HepG2 (cell line): ENCODE data around the gene MOG. TPM values are rescaled to one million over a fixed set of nuclear protein-coding genes. Genes with fewer than 3 reads are reported as not detected.

Experiments
- HIC2 ChIP-seq: sonication (generic); formaldehyde crosslinking; IDR thresholded peaks from 2 replicates; pipeline ENCODE4 v1.9.0; 2022; ENCODE audit warnings: low read depth, missing genetic modification reagents
- HOXA9 ChIP-seq: sonication (generic); formaldehyde crosslinking; IDR thresholded peaks from 2 replicates; pipeline ENCODE4 v1.8.1; 2022; ENCODE audit warnings: missing genetic modification reagents, mild to moderate bottlenecking, moderate library complexity, borderline replicate concordance
- JARID2 ChIP-seq: sonication (generic); formaldehyde crosslinking; IDR thresholded peaks from 2 replicates; pipeline ENCODE4 v1.8.1; 2023; ENCODE audit warnings: missing genetic modification reagents, inconsistent platforms; ENCODE audit not compliant: insufficient replicate concordance
- JUN ChIP-seq: sonication (generic); formaldehyde crosslinking; IDR thresholded peaks from 2 replicates; pipeline ENCODE4 v1.4.0; 2020; ENCODE audit warnings: mild to moderate bottlenecking, missing genetic modification reagents
- MAX ChIP-seq: IDR thresholded peaks from 2 replicates; pipeline ENCODE4 v1.6.1; 2012; ENCODE audit warnings: inconsistent platforms
- MTF1 ChIP-seq: sonication (generic); formaldehyde crosslinking; IDR thresholded peaks from 2 replicates; pipeline ENCODE4 v1.5.0; 2020; ENCODE audit warnings: missing genetic modification reagents
- MXI1 ChIP-seq: IDR thresholded peaks from 3 replicates; pipeline ENCODE4 v1.6.1; 2012; ENCODE audit warnings: low read depth, low read length, inconsistent platforms, borderline replicate concordance
- NFIC ChIP-seq: IDR thresholded peaks from 2 replicates; pipeline ENCODE4 v1.6.1; 2012; ENCODE audit warnings: mild to moderate bottlenecking, low read length, inconsistent platforms
- PBX2 ChIP-seq: IDR thresholded peaks from 2 replicates; pipeline ENCODE4 v1.6.1; 2016; ENCODE audit warnings: control low read depth
- SIX4 ChIP-seq: sonication (generic); formaldehyde crosslinking; IDR thresholded peaks from 2 replicates; pipeline ENCODE4 v1.4.0; 2020; ENCODE audit warnings: missing genetic modification reagents
- SKI ChIP-seq: fragments of 450-650 bp; IDR thresholded peaks from one replicate; pipeline ENCODE4 v1.6.1; 2018; ENCODE audit warnings: mild to moderate bottlenecking; ENCODE audit not compliant: partially characterized antibody
- SMAD1 ChIP-seq: sonication (generic); formaldehyde crosslinking; IDR thresholded peaks from 2 replicates; pipeline ENCODE4 v1.4.0; 2020; ENCODE audit warnings: missing genetic modification reagents, low read depth, mild to moderate bottlenecking, borderline replicate concordance
- STAT5B ChIP-seq: sonication (generic); formaldehyde crosslinking; IDR thresholded peaks from 2 replicates; pipeline ENCODE4 v1.4.0; 2020; ENCODE audit warnings: missing genetic modification reagents
- TCF7L2 ChIP-seq: IDR thresholded peaks from 2 replicates; pipeline ENCODE4 v1.6.1; 2011; ENCODE audit warnings: mild to moderate bottlenecking, low read depth, low read length, moderate library complexity
- ZBTB10 ChIP-seq: sonication (generic); formaldehyde crosslinking; IDR thresholded peaks from 2 replicates; pipeline ENCODE4 v1.4.0; 2020; ENCODE audit warnings: missing genetic modification reagents, borderline replicate concordance
- ZBTB25 ChIP-seq: IDR thresholded peaks from 2 replicates; pipeline ENCODE4 v1.6.1; 2018; ENCODE audit warnings: missing genetic modification reagents
- ZKSCAN8 ChIP-seq: IDR thresholded peaks from 2 replicates; pipeline ENCODE4 v1.6.1; 2016; ENCODE audit warnings: borderline replicate concordance, missing genetic modification reagents, missing compliant biosample characterization
- ZNF619 ChIP-seq: sonication (generic); formaldehyde crosslinking; IDR thresholded peaks from 2 replicates; pipeline ENCODE4 v1.4.0; 2020; ENCODE audit warnings: mild to moderate bottlenecking, missing genetic modification reagents
- ZNF710 ChIP-seq: sonication (generic); formaldehyde crosslinking; IDR thresholded peaks from 2 replicates; pipeline ENCODE4 v1.5.0; 2020; ENCODE audit warnings: mild to moderate bottlenecking, missing genetic modification reagents, borderline replicate concordance
- polyA plus RNA-seq, 8 experiments: library from polyadenylated mRNA; depleted of rRNA in 3 of 8; stranded (reverse) in 7 of 8; unstranded in 1 of 8; fragments of >200 nt; fragmentation: Illumina TruSeq in 4 of 8; extraction: Trizol in 4 of 8; gene quantifications; 2 replicates each; pipeline versions ENCODE4 v1.2.1 to v1.2.3, GENCODE V29; 2011 to 2016; ENCODE audit warnings: low read depth in 4 of 8, missing spikeins in 1 of 8, mixed read lengths in 1 of 8; ENCODE audit not compliant: insufficient read depth in 1 of 8
- total RNA-seq, 5 experiments: library from RNA; depleted of rRNA; stranded (reverse); fragments of >200 nt; fragmentation: Illumina TruSeq; extraction: Trizol; gene quantifications; 2 replicates each; pipeline ENCODE4 v1.2.3, GENCODE V29; 2016; ENCODE audit warnings: low read depth in 1 of 5

MOG gene
- total and polyA plus RNA-seq, 2 of the 13 experiments (the other 11 are each of a cell fraction or from before 2014, with no cell fraction given), result not detected

- TF ChIP-seq HIC2 (CRISPR knock-in tag) (no peak), MAX (no peak; the same call in 1 of the 2 replicates), PBX2 (CRISPR knock-in tag) (no peak), ZBTB10 (peak; percentile 59; the same call in 1 of the 2 replicates), ZBTB25 (CRISPR knock-in tag) (no peak), SMAD1 (no peak), ZNF710 (CRISPR knock-in tag) (no peak; the same call in 1 of the 2 replicates), ZKSCAN8 (CRISPR knock-in tag) (no peak), SIX4 (no peak), TCF7L2 (no peak), JARID2 (CRISPR knock-in tag) (no peak), JUN (CRISPR knock-in tag) (no peak), ZNF619 (CRISPR knock-in tag) (no peak), SKI (no peak), MXI1 (no peak), HOXA9 (CRISPR knock-in tag) (no peak), STAT5B (CRISPR knock-in tag) (no peak), MTF1 (no peak), NFIC (no peak)
These were observed 6.9 kb upstream of the MOG start (continued) for GRCh38 chr6:29649701-29650673.
